Measurements from ENCODE around the gene SLC34A1.

Gene SLC34A1

GRCh38 chr5:177383181-177383580, 1.1 kb upstream of the SLC34A1 start:
- no peaks in the 10 kb centered on the region for H3K9me3 ChIP-seq (replicated peaks; ENCODE audit: low read length)
- peaks cover 6% of the 10 kb centered on the region for H3K4me1 ChIP-seq (ENCODE audit: control insufficient read depth, insufficient read depth, low read length)
- H3K4me3 ChIP-seq (ENCODE audit: low read length): no peak overlapping the region
- no peaks in the 10 kb centered on the region for H3K36me3 ChIP-seq (ENCODE audit: insufficient read depth, low read length)
- peaks cover 39% of the 10 kb centered on the region for H3K27me3 ChIP-seq (ENCODE audit: control insufficient read depth, insufficient read depth, low read length)
- H3K9ac ChIP-seq (ENCODE audit: low read depth, low read length): no peak overlapping the region
- H3K4me2 ChIP-seq (ENCODE audit: low read length): no peak overlapping the region

- Histone ChIP-seq H3K9ac (ENCODE audit: low read depth, low read length) (no peak overlapping the region), H3K4me2 (ENCODE audit: low read length) (no peak overlapping the region), H3K36me3 (ENCODE audit: insufficient read depth, low read length) (no peaks in the 10 kb centered on the region), H3K9me3 (replicated peaks; ENCODE audit: low read length) (no peaks in the 10 kb centered on the region), H3K4me3 (ENCODE audit: low read length) (no peak overlapping the region), H3K4me1 (ENCODE audit: control insufficient read depth, insufficient read depth, low read length) (peaks cover 16% of the 10 kb centered on the region), H3K27me3 (ENCODE audit: control insufficient read depth, insufficient read depth, low read length) (peaks cover 41% of the 10 kb centered on the region)
Observed at GRCh38 chr5:177385720-177386119, 1.5 kb downstream of the SLC34A1 start.

- Histone ChIP-seq H3K9ac (ENCODE audit: low read depth, low read length) (no peak overlapping the region), H3K4me3 (ENCODE audit: low read length) (no peak overlapping the region), H3K27me3 (ENCODE audit: control insufficient read depth, insufficient read depth, low read length) (peaks cover 33% of the 10 kb centered on the region), H3K9me3 (replicated peaks; ENCODE audit: low read length) (no peaks in the 10 kb centered on the region), H3K36me3 (ENCODE audit: insufficient read depth, low read length) (no peaks in the 10 kb centered on the region), H3K4me1 (ENCODE audit: control insufficient read depth, insufficient read depth, low read length) (peaks cover 16% of the 10 kb centered on the region), H3K4me2 (ENCODE audit: low read length) (no peak overlapping the region)
Observed at GRCh38 chr5:177386542-177386941, 2.3 kb downstream of the SLC34A1 start.

- H3K9me3 ChIP-seq (replicated peaks; ENCODE audit: low read length): no peaks in the 10 kb centered on the region
- no peak overlapping the region for H3K4me3 ChIP-seq (ENCODE audit: low read length)
- no peak overlapping the region for H3K4me2 ChIP-seq (ENCODE audit: low read length)
- no peaks in the 10 kb centered on the region for H3K36me3 ChIP-seq (ENCODE audit: insufficient read depth, low read length)
- H3K4me1 ChIP-seq (ENCODE audit: control insufficient read depth, insufficient read depth, low read length): peaks cover 16% of the 10 kb centered on the region
- no peak overlapping the region for H3K9ac ChIP-seq (ENCODE audit: low read depth, low read length)
- H3K27me3 ChIP-seq (ENCODE audit: control insufficient read depth, insufficient read depth, low read length): peaks cover 33% of the 10 kb centered on the region
Observed at GRCh38 chr5:177387405-177387804, 3.2 kb downstream of the SLC34A1 start.

- H3K4me1 ChIP-seq (ENCODE audit: control insufficient read depth, insufficient read depth, low read length): peaks cover 16% of the 10 kb centered on the region
- no peak overlapping the region for H3K9ac ChIP-seq (ENCODE audit: low read depth, low read length)
- H3K36me3 ChIP-seq (ENCODE audit: insufficient read depth, low read length): no peaks in the 10 kb centered on the region
- peak overlapping the region; percentile 19 for H3K4me2 ChIP-seq (ENCODE audit: low read length)
- H3K9me3 ChIP-seq (replicated peaks; ENCODE audit: low read length): no peaks in the 10 kb centered on the region
- peaks cover 32% of the 10 kb centered on the region for H3K27me3 ChIP-seq (ENCODE audit: control insufficient read depth, insufficient read depth, low read length)
- H3K4me3 ChIP-seq (ENCODE audit: low read length): no peak overlapping the region
Observed at GRCh38 chr5:177388521-177389052, 4.4 kb downstream of the SLC34A1 start.

GRCh38 chr5:177389241-177390169, 5.3 kb downstream of the SLC34A1 start:
- Histone ChIP-seq H3K27me3 (ENCODE audit: control insufficient read depth, insufficient read depth, low read length) (peaks cover 26% of the 10 kb centered on the region), H3K4me2 (ENCODE audit: low read length) (peak overlapping the region; percentile 65), H3K9ac (ENCODE audit: low read depth, low read length) (no peak overlapping the region), H3K4me3 (ENCODE audit: low read length) (no peak overlapping the region), H3K36me3 (ENCODE audit: insufficient read depth, low read length) (no peaks in the 10 kb centered on the region), H3K9me3 (replicated peaks; ENCODE audit: low read length) (no peaks in the 10 kb centered on the region), H3K4me1 (ENCODE audit: control insufficient read depth, insufficient read depth, low read length) (peaks cover 16% of the 10 kb centered on the region)

- H3K27me3 ChIP-seq (ENCODE audit: control insufficient read depth, insufficient read depth, low read length): peaks cover 21% of the 10 kb centered on the region
- no peak overlapping the region for H3K4me3 ChIP-seq (ENCODE audit: low read length)
- peak overlapping the region; percentile 65 for H3K4me2 ChIP-seq (ENCODE audit: low read length)
- no peaks in the 10 kb centered on the region for H3K36me3 ChIP-seq (ENCODE audit: insufficient read depth, low read length)
- H3K9me3 ChIP-seq (replicated peaks; ENCODE audit: low read length): no peaks in the 10 kb centered on the region
- H3K9ac ChIP-seq (ENCODE audit: low read depth, low read length): no peak overlapping the region
- H3K4me1 ChIP-seq (ENCODE audit: control insufficient read depth, insufficient read depth, low read length): peaks cover 16% of the 10 kb centered on the region
Observed at GRCh38 chr5:177390363-177391300, 6.4 kb downstream of the SLC34A1 start.

GRCh38 chr5:177392765-177393164, 8.5 kb downstream of the SLC34A1 start:
- Histone ChIP-seq H3K4me2 (ENCODE audit: low read length) (no peak overlapping the region), H3K9me3 (replicated peaks; ENCODE audit: low read length) (no peaks in the 10 kb centered on the region), H3K4me3 (ENCODE audit: low read length) (no peak overlapping the region), H3K27me3 (ENCODE audit: control insufficient read depth, insufficient read depth, low read length) (peaks cover 26% of the 10 kb centered on the region), H3K9ac (ENCODE audit: low read depth, low read length) (no peak overlapping the region), H3K36me3 (ENCODE audit: insufficient read depth, low read length) (no peaks in the 10 kb centered on the region), H3K4me1 (ENCODE audit: control insufficient read depth, insufficient read depth, low read length) (peaks cover 16% of the 10 kb centered on the region)

- H3K9me3 ChIP-seq (replicated peaks; ENCODE audit: low read length): no peaks in the 10 kb centered on the region
- H3K4me1 ChIP-seq (ENCODE audit: control insufficient read depth, insufficient read depth, low read length): peaks cover 16% of the 10 kb centered on the region
- no peaks in the 10 kb centered on the region for H3K36me3 ChIP-seq (ENCODE audit: insufficient read depth, low read length)
- H3K4me3 ChIP-seq (ENCODE audit: low read length): no peak overlapping the region
- no peak overlapping the region for H3K4me2 ChIP-seq (ENCODE audit: low read length)
- no peak overlapping the region for H3K9ac ChIP-seq (ENCODE audit: low read depth, low read length)
- H3K27me3 ChIP-seq (ENCODE audit: control insufficient read depth, insufficient read depth, low read length): peaks cover 25% of the 10 kb centered on the region
Observed at GRCh38 chr5:177393206-177393765, 9.1 kb downstream of the SLC34A1 start.

- Histone ChIP-seq H3K4me3 (ENCODE audit: low read length) (no peak overlapping the region), H3K27me3 (ENCODE audit: control insufficient read depth, insufficient read depth, low read length) (peaks cover 29% of the 10 kb centered on the region), H3K9me3 (replicated peaks; ENCODE audit: low read length) (no peaks in the 10 kb centered on the region), H3K36me3 (ENCODE audit: insufficient read depth, low read length) (no peaks in the 10 kb centered on the region), H3K4me1 (ENCODE audit: control insufficient read depth, insufficient read depth, low read length) (peaks cover 13% of the 10 kb centered on the region), H3K9ac (ENCODE audit: low read depth, low read length) (no peak overlapping the region), H3K4me2 (ENCODE audit: low read length) (no peak overlapping the region)
Observed at GRCh38 chr5:177393990-177394389, 9.8 kb downstream of the SLC34A1 start.

GRCh38 chr5:177396078-177396477, 11.8 kb downstream of the SLC34A1 start:
- Histone ChIP-seq H3K9me3 (replicated peaks; ENCODE audit: low read length) (no peaks in the 10 kb centered on the region), H3K4me1 (ENCODE audit: control insufficient read depth, insufficient read depth, low read length) (peaks cover 8% of the 10 kb centered on the region), H3K36me3 (ENCODE audit: insufficient read depth, low read length) (no peaks in the 10 kb centered on the region), H3K9ac (ENCODE audit: low read depth, low read length) (no peak overlapping the region), H3K4me3 (ENCODE audit: low read length) (no peak overlapping the region), H3K27me3 (ENCODE audit: control insufficient read depth, insufficient read depth, low read length) (peaks cover 48% of the 10 kb centered on the region), H3K4me2 (ENCODE audit: low read length) (no peak overlapping the region)
